ENCODE results near the gene MT1M. TPM values are rescaled to one million over a fixed set of nuclear protein-coding genes. Genes with fewer than 3 reads are reported as not detected.

Gene MT1M
- total and polyA plus RNA-seq, 10 donors: 0.44 to 11.8 (median 3.6) TPM

DNA sequence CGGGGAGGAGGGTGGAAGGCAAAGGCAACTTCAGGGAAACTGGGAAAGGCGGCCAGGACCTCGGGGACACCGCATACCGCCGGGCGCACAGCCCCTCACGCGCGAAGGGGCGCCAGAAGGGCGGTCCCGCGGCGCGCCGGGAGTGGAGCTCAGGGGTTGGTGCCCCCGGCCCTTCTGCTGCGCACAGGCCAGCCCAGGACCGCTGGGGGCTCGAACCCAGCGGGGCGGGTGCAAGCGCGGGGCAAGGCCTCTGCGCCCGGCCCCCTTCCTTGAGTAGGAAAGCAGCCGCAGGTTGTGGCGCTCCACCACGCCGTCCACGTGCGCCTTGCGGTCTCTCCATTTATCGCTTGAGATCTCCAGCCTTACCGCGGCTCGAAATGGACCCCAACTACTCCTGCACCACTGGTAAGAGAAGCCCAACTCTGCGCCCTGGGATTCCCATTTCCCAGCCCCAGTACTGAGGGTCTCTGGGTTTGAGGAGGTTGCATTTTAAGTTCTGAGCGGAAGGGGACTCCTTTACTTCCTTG lies 3.0 kb downstream of the MT1M start:
- H3K4me3 ChIP-seq: peak overlapping the region in 6 of 8 donors; percentile 8 to 53 (median 18)
- TF ChIP-seq POLR2AphosphoS5 (IDR thresholded peaks at IDR 0.05): peak in 1 of 3 donors; percentile 27
- TF ChIP-seq, protein P1, sequence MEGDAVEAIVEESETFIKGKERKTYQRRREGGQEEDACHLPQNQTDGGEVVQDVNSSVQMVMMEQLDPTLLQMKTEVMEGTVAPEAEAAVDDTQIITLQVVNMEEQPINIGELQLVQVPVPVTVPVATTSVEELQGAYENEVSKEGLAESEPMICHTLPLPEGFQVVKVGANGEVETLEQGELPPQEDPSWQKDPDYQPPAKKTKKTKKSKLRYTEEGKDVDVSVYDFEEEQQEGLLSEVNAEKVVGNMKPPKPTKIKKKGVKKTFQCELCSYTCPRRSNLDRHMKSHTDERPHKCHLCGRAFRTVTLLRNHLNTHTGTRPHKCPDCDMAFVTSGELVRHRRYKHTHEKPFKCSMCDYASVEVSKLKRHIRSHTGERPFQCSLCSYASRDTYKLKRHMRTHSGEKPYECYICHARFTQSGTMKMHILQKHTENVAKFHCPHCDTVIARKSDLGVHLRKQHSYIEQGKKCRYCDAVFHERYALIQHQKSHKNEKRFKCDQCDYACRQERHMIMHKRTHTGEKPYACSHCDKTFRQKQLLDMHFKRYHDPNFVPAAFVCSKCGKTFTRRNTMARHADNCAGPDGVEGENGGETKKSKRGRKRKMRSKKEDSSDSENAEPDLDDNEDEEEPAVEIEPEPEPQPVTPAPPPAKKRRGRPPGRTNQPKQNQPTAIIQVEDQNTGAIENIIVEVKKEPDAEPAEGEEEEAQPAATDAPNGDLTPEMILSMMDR (IDR thresholded peaks at IDR 0.05 in 8 of 11, conservative IDR thresholded peaks at IDR 0.05 in 3 of 11): no peak
- no peak for DNase-seq
- H3K9me3 ChIP-seq: no peaks in the 10 kb centered on the region
- H3K27me3 ChIP-seq (replicated peaks in 1 of 7): peaks cover 5 to 97% (median 75%) of the 10 kb centered on the region in 7 donors
- intact Hi-C loops (cut with DNase I; ENCODE audit: low total_unique reads): no loop called here
- H3K36me3 ChIP-seq: no peaks in the 10 kb centered on the region
- H3K4me1 ChIP-seq: peaks cover 14 to 52% (median 36%) of the 10 kb centered on the region in 6 donors
- no peak overlapping the region for H3K27ac ChIP-seq
- 3 to 21% (median 5%) methylated on average over 24 to 40 of the region's 40 CpGs for WGBS, 5 donors

DNA sequence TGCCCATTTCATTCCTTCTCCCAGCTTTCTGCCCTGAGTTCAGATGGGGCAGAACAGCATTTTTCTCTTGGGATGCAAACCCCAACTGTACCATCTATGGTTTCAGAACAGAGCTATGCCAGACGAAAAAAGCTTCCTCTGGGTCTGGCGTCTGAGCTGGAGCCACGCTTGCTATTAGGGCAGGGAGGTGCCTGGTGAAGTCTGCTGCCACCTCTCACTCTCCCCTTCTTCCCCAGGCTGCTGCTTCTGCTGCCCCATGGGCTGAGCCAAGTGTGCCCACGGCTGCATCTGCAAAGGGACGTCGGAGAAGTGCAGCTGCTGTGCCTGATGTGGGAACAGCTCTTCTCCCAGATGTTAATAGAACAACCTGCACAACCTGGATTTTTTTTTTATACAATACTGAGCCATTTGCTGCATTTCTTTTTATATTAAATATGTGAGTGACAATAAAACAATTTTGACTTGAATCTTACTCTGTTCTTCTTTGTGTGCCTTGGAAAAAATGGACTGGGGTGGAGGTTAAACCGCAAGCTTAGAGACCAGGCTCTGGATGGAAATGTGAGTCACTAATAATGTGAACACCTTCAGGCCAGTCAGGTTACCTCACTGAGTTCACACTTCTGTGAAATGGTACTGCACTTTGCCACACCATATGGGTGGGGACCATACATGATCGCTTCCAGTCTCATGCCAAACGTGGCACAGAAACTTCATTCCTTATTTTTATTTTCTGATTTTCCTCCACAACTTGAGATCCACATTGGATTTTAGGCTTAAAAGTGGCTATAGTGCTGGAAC lies 4.4 kb downstream of the MT1M start:
- Histone ChIP-seq H3K4me1 (peaks cover 14 to 44% (median 33%) of the 10 kb centered on the region in 6 donors), H3K4me3 (no peak overlapping the region), H3K27me3 (replicated peaks in 1 of 7) (peaks cover 5 to 98% (median 74%) of the 10 kb centered on the region in 7 donors), H3K27ac (no peak overlapping the region), H3K9me3 (no peaks in the 10 kb centered on the region), H3K36me3 (no peaks in the 10 kb centered on the region)
- intact Hi-C loops (cut with DNase I; ENCODE audit: low total_unique reads): no loop called here
- no peak for DNase-seq
- TF ChIP-seq, protein P1 (IDR thresholded peaks at IDR 0.05 in 8 of 11, conservative IDR thresholded peaks at IDR 0.05 in 3 of 11): no peak
- no peak for TF ChIP-seq POLR2A (IDR thresholded peaks at IDR 0.05)
- TF ChIP-seq POLR2AphosphoS5 (IDR thresholded peaks at IDR 0.05): no peak
- WGBS, 5 donors: 29 to 49% (median 35%) methylated on average over 9 of the region's 9 CpGs

DNA sequence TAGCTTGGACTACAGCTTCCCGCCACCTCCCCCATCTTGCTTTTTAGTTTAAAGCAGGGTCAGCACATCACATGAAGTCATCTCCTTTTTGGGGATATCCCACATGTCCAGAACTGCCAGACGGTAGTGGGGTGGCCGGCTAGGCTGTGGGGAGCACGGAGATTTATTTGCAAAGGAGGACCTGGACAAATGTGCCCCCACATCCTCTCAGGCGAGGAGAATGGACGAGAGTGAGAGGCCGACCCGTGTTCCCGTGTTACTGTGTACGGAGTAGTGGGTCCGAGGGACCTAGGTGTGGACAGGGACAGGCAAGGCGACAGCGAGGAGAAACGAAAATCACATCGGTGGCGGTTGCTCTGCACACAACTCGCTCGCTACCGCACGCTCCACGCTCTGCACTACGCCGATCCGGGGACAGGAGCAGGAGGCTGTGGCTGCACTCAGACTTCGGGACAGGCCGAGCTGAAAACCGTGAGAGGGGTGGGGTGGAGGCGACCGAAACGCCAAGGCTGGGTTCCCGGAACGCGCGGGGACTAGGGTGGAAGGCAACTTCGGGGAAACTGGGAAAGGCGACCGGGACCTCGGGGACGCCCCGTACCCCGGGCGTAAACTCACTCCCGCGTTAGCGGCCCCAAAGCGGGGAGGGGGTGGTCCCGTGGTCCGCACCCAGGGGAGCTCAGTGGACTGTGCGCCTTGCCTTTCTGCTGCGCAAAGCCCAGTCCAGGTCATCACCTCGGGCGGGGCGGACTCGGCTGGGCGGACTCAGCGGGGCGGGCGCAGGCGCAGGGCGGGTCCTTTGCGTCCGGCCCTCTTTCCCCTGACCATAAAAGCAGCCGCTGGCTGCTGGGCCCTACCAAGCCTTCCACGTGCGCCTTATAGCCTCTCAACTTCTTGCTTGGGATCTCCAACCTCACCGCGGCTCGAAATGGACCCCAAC lies 5.6 kb downstream of the MT1M start, which contains the start of gene MT1A:
Gene MT1A (plus strand): TSS at position 853 of the 937 bp plus-strand sequence. CDS start 73 bp downstream, at position 926.
- Histone ChIP-seq H3K36me3 (no peaks in the 10 kb centered on the region), H3K27me3 (replicated peaks in 1 of 7) (peaks cover 5 to 90% (median 67%) of the 10 kb centered on the region in 7 donors), H3K9me3 (no peaks in the 10 kb centered on the region), H3K4me3 (peak within 1 kb of the TSS; percentile 6 to 66 (median 34)), H3K4me1 (peaks cover 14 to 39% (median 26%) of the 10 kb centered on the region in 6 donors), H3K27ac (peak within 1 kb of the TSS in 6 of 8 donors; percentile 10 to 52 (median 40))
- 5 to 14% (median 7%) methylated on average over 47 to 68 of the region's 68 CpGs for WGBS, 5 donors
- DNase-seq: peak; percentile 79
- TF ChIP-seq POLR2AphosphoS5 (IDR thresholded peaks at IDR 0.05): peak; percentile 58 to 87 (median 79)
- TF ChIP-seq, protein P1 (IDR thresholded peaks at IDR 0.05 in 8 of 11, conservative IDR thresholded peaks at IDR 0.05 in 3 of 11): no peak
- TF ChIP-seq POLR2A (IDR thresholded peaks at IDR 0.05): no peak
- intact Hi-C loops (cut with DNase I; ENCODE audit: low total_unique reads): no loop called here
